22Rv1 (cell line): ENCODE measurements around the gene CTBP2.

Experiments
- CTCF ChIP-seq: fragments of 450-650 bp; IDR thresholded peaks from 2 replicates; pipeline ENCODE4 v1.5.1; 2017; ENCODE audit warnings: mild to moderate bottlenecking
- ZFX ChIP-seq: fragments of 450-650 bp; IDR thresholded peaks from 2 replicates; pipeline ENCODE4 v1.6.1; 2017; ENCODE audit warnings: antibody characterized with exemption, borderline replicate concordance

GRCh38 chr10:125011926-125012705 lies 148.2 kb downstream of the CTBP2 start:
- TF ChIP-seq CTCF (no peak), ZFX (no peak)
